Fibroblast of skin of left quadriceps (primary cell): Measurements from ENCODE around the gene TBC1D2B.

Experiments
- DNase-seq, 2 experiments: peaks; one replicate each; pipeline ENCODE4 v3.0.0-alpha.2; 2013; ENCODE audit warnings: low read depth in 2 of 2

TBC1D2B gene

DNA sequence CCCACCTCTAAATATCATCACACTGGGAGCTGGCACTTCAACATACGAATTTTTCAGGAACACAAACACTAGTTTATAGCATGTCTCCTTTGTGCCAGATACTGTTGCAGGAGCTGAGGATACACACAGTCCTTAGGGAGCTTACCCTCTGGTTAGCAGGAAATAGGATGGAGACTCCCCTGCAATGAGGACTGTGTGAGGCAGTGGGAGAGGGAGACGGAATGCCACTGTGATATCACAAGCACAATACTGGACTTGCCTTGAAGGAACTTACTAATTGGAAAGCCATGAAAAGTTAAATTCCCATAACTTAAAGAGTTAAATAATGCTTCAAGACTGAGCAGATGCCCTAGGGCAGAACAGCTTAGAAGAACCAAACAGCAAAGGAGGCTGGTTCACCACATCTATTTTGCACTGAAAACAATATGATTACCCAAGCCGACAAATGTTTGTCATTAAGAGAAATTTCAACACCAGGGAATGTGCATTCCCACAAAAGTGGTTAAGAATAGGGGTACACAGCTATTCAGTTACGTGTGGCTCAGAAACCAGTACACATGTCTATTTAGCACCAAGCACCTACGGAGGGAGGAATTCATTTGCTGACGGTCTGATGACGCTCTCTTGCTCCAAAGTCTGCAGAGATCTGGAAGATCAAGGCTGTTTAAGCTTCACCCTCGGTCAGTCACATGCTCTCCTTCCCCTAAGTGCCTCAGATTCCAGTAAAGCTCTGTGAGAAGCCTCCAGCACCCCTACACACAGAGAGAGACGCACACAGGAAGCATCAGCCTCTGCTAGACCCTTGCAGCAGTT lies 5.2 kb downstream of the TBC1D2B start:
- DNase-seq: peak; percentile 71 to 73

- DNase-seq: no peak
Measured at GRCh38 chr15:78071383-78071782, 6.1 kb downstream of the TBC1D2B start.

DNA sequence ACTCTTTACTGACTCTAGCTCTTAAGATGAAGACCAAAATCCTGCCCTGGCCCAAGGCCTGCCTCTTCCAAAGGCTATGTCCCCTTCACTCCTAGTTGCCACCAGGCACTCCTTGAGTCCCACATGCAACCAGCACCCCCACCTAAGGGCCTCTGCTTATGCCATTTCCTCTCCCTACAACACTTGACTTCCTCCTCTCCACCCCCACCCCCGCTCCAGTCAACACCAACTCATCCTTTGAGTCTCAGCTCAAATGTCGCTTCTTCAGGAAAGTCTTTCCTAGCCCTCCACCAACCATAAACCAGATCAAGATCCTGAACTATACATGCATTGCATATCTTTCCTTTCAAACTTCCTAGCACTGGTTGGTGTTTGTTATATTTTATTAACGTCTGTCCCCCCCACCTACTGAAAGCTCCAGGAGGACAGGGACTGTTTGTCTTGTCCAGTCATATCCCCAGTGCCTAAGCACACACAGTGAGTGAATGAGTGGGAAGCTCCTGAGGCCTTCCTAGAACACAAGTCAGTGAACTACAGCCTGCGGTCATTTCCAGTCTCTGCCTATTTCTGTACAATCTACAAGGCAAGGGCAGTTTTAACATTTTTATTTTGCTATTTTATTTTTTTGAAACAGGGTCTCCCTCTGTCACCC lies 7.3 kb downstream of the TBC1D2B start:
- DNase-seq: no peak

DNA sequence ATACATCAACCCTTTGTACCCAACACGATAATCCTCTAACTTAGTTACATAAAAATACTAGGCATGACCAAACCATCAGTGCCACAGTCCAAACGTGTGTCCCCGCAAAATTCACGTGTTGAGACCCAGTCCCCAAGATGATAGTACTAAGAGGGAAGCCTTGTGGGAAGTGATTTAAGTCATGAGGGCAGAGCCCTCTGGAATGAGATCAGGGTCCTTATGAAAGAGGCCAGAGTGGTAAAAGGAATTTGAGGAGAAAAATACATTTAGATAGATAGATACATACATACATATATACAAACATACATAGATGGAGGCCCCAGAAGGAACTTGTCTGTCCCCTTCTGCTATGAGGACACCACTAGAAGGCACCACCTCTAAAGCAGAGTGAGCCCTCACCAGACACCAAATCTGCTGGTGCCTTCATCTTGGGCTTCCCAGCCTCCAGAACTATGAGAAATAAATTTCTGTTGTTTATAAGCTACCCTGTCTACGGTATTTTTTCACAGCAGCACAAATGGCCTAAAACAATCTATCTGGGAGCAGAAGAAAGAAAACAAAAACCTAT lies 8.0 kb downstream of the TBC1D2B start:
- DNase-seq: no peak

GRCh38 chr15:78069052-78069414 lies 8.5 kb downstream of the TBC1D2B start:
- no peak for DNase-seq

DNA sequence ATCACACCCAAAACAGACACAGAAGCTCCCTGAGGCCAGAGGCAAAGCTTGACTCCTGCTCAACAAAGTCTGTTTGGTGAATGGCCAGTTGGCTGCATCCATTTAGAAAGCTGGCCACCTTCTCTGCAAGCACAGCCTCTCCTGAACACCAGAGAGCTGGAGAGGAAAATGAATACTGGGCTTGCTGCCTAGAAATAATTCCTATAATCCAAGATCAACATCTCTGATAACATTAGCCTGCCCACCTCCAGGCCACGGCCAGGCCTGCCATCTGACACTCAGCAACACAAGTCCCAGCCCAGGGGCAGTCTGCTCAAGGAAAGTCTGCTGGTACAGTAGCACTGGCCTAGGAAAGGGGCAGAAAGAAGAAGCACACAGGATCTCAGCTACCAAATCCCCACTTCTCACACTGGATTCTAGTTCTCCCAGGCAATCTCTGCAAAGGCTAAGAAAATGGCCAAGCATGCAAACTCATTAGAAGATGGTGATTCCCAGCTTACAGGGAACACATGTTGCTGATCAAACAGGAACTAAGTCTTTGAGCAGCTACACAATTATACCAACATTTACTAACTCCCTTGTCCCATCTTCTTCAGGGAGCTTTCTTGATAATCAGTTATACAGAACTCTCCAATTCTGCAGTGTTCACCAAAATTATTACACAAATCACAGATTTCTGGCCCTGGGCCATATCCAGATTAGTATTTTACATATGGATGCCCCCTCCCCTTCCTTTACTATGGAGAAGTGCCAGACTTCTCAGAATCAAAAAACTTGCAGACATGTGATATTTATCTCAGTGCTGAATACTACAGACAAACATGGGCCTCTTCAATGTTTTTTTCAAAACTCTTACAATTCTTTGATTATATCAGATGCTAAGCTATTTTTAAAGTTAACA lies 9.9 kb downstream of the TBC1D2B start:
- DNase-seq: no peak

GRCh38 chr15:78065973-78066946 lies 11.3 kb downstream of the TBC1D2B start:
- DNase-seq: no peak

- peak; percentile 94 for DNase-seq
Measured at GRCh38 chr15:78065284-78065872, 12.1 kb downstream of the TBC1D2B start.

- peak; percentile 59 to 61 for DNase-seq
Measured at GRCh38 chr15:78064544-78064943, 13.0 kb downstream of the TBC1D2B start.

- no peak for DNase-seq
Measured at GRCh38 chr15:78063970-78064385, 13.5 kb downstream of the TBC1D2B start.

DNA sequence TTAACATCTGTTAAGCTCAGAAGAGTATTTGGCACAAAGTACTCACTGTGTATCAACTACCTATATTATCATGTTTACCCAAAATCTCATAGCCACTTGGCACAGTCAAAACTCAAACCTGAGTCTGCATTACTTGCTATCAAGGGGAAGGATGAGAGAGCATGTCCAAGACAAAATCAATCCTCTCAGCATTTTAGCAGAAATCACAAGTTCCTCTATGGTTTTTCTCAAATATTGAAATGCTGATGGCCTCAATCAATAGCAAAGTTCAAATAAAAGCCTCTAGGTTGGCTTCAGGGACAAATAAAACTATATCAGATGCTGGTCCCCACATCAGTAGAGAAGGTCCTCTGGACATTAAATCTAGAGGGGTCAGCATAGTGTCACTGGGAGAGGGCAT lies 14.3 kb downstream of the TBC1D2B start:
- no peak for DNase-seq

- DNase-seq: no peak
Measured at GRCh38 chr15:78061963-78062427, 15.5 kb downstream of the TBC1D2B start.

GRCh38 chr15:78060232-78060631 lies 17.3 kb downstream of the TBC1D2B start:
- no peak for DNase-seq

DNA sequence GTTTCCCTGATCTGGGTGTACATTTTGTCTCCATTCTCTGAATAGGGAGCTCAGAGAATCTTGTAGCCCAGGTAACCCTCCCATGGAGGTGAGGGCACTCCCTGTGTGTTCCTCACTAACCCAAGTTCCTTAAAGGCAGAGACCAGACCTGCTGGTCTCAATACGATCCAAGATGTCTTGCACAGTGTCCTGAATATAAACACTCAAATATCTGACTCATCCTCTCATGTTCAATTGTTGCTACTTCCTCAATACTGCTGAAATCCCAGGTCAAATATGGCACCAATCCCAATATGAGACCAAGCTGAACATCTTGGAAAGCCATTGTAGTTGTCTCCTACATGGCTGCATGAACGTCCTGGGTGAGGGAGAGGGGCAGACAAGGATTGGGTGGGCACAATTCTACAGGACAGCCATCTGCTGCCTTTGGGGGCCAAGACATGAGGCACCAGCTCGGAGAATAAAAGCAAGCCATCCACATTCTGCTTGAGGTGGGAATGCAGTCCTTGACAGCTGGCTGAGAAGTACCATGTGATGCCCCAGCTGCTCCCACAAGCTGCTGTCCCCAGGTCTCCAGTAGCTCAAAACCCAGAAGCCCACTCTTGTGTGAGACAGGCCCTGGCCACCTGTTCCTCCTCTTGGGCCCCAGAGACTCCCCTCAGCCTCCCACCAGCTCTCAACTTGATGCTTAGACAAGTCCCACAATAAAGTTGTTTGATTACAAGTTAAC lies 18.2 kb downstream of the TBC1D2B start:
- no peak for DNase-seq

GRCh38 chr15:78058401-78058935 lies 19.0 kb downstream of the TBC1D2B start:
- no peak for DNase-seq

- DNase-seq: no peak
Measured at GRCh38 chr15:78057803-78058202, 19.7 kb downstream of the TBC1D2B start.

DNA sequence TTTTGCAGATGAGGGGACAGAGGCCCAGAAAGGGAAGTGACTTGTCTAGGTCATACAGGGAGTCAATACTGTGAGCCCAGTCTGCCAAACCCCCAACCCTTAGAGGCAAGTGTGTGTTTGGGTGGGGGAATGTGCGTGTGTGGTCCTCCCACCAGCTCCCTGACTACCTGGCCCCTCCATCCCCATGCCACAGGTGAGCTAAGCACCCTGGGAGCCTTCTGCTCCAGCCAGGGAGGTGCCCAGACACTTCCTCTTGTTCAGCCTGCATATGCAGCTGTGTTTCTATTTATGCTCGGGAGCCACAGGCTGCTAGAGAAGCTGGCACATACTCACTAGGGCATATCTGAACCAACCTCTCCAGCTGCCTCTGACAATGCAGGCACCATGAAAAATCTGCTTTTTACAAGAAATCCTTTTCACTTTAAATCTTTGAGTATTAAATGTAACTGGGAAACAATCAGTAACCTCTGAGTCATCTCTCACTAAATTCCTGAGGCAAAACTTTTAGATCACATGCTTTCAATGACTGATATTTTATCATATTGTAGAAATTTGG lies 20.7 kb downstream of the TBC1D2B start:
- no peak for DNase-seq

DNA sequence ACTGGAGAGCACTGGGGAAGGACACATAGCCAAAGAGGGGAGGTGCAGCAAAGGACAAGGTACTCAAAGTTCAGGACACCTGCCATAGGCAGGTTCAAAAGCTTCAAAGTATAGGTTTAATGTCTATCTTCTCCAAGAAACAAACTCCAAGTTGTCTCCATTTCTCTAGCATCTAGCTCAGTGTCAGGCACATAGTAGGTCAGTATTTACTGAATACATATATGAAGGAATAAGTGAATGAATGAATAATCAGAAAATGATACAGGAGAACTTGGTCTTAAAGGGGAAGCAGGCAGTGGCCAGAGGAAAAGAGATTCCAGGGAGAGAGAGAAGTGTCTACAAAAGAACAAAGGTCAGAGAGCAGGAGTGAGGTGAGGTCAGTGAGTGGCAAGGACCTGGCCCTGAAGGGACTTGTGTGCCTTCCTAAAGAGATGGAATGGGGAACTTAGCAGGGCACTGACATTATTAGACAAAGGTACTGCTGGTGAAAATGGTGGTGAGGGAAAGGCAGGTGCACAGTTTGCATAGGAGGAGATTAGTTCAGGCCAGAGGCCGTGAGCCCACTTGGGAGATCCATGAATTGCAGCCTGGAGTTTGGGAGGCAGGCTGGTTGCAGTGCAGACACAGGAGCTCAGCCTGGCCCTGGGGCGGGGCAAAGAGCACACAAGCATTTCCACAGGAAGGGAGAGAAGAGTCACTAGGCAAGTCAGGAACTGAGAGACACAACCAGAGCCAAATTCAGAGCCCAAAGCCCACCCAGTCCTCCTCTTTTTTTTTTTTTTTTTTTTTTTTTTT lies 21.4 kb downstream of the TBC1D2B start:
- no peak for DNase-seq
